ENCODE measurements around the gene PAX7. TPM values are rescaled to one million over a fixed set of nuclear protein-coding genes. Genes with fewer than 3 reads are reported as not detected.

Gene PAX7
- total RNA-seq: not detected in 2 replicates
- 0.89 TPM for total RNA-seq (2013)
- polyA plus RNA-seq: not detected in 2 replicates
- 0.21 TPM in 1 of 2 replicates, not detected in the other for polyA minus RNA-seq

- Mint-ChIP-seq H3K27me3 (peaks cover 80% of the 10 kb centered on the region), H3K27ac (no peak within 1 kb of the TSS), H3K4me1 (peaks cover 3% of the 10 kb centered on the region), H3K4me3 (no peak within 1 kb of the TSS), H3K9me3 (ENCODE audit: insufficient read depth) (no peaks in the 10 kb centered on the region)
- Histone ChIP-seq H3K4me1 (ENCODE audit: control insufficient read depth in 2 of 2, insufficient read depth in 2 of 2, low read length in 2 of 2) (peaks cover 0 to 3% of the 10 kb centered on the region in 2 donors), H3K9ac (ENCODE audit: low read length) (no peak within 1 kb of the TSS), H3K79me2 (ENCODE audit: control insufficient read depth, insufficient read depth, low read length) (no peaks in the 10 kb centered on the region), H3K27me3 (replicated peaks in 1 of 4; ENCODE audit: control extremely low read depth in 1 of 4, control insufficient read depth in 3 of 4, insufficient read depth in 4 of 4, low read length in 3 of 4) (peaks cover 0 to 63% (median 42%) of the 10 kb centered on the region in 4 experiments), H3K27ac (ENCODE audit: low read length in 2 of 2) (no peak within 1 kb of the TSS), H3K4me2 (replicated peaks; ENCODE audit: low read depth, low read length, poor library complexity, severe bottlenecking) (no peak within 1 kb of the TSS), H4K20me1 (ENCODE audit: control insufficient read depth, insufficient read depth, low read length, poor library complexity, severe bottlenecking) (no peaks in the 10 kb centered on the region), H3K9me3 (ENCODE audit: control extremely low read depth in 1 of 3, control insufficient read depth in 2 of 3, insufficient read depth in 1 of 3, low read length in 2 of 3) (peaks cover 0 to 12% (median 0%) of the 10 kb centered on the region in 3 donors), H3K36me3 (replicated peaks in 1 of 2; ENCODE audit: control extremely low read depth in 1 of 2, control insufficient read depth in 1 of 2, extremely low read depth in 1 of 2, insufficient read depth in 2 of 2, low read length in 1 of 2) (no peaks in the 10 kb centered on the region), H2AFZ (ENCODE audit: insufficient read depth, low read depth, low read length, poor library complexity, severe bottlenecking) (no peak within 1 kb of the TSS), H3K4me3 (ENCODE audit: control extremely low read depth in 1 of 5, extremely low read depth in 1 of 5, insufficient read depth in 1 of 5, low read depth in 2 of 5, low read length in 4 of 5) (no peak within 1 kb of the TSS)
- 11% methylated on average over 27 of the region's 70 CpGs for WGBS (ENCODE audit: insufficient coverage)
- ATAC-seq (ENCODE audit: low read depth) (no peak), DNase-seq (no peak)
- TF ChIP-seq EZH2 (IDR thresholded peaks at IDR 0.05; ENCODE audit: borderline replicate concordance, insufficient read depth, low read depth, low read length, poor library complexity, severe bottlenecking) (no peak), CTCF (IDR thresholded peaks at IDR 0.05) (no peak)
- intact Hi-C loops (cut with micrococcal nuclease): no loop called here
- ChIA-PET POLR2A (no interaction called here), CTCF (no interaction called here)
These were observed at the start of gene PAX7 for GRCh38 chr1:18630511-18631495. Gene PAX7 (plus strand): TSS chr1:18630846. CDS start chr1:18631604, 758 bp downstream.

All from B cell (primary cell).